Activated CD4-positive, CD25-positive, alpha-beta regulatory T cell treated with anti-CD3 and anti-CD28 coated beads, Interleukin-2, amount 50 U/mL, for 16 hours (primary cell): Measurements from ENCODE around the gene GUK1.

Source experiments
- DNase-seq: peaks from one replicate; pipeline ENCODE4 v3.0.0-alpha.2; 2020; ENCODE audit warnings: low read depth, low spot score

The GUK1 gene

GRCh38 chr1:228149406-228150119, 9.5 kb downstream of the GUK1 start, which contains the start of gene GJC2:
GJC2 (plus strand) TSS chr1:228149930; CDS start chr1:228157759, 7,829 bp downstream.
- DNase-seq, result no peak

- no peak for DNase-seq
Observed at GRCh38 chr1:228150120-228150460, 10.0 kb downstream of the GUK1 start.

GRCh38 chr1:228150461-228151179, 10.5 kb downstream of the GUK1 start:
- DNase-seq, result no peak

- no peak for DNase-seq
Observed at GRCh38 chr1:228151180-228151925, 11.3 kb downstream of the GUK1 start.

GRCh38 chr1:228152097-228152917, 12.2 kb downstream of the GUK1 start:
- DNase-seq, result no peak

- DNase-seq, result no peak
Observed at GRCh38 chr1:228152918-228153258, 12.8 kb downstream of the GUK1 start.

- DNase-seq, result no peak
Observed at GRCh38 chr1:228154021-228154669, 14.1 kb downstream of the GUK1 start.

- no peak for DNase-seq
Observed at GRCh38 chr1:228154670-228155571, 14.8 kb downstream of the GUK1 start.

GRCh38 chr1:228155596-228156514, 15.8 kb downstream of the GUK1 start:
- DNase-seq, result no peak

- DNase-seq, result no peak
Observed at GRCh38 chr1:228156515-228156881, 16.4 kb downstream of the GUK1 start.

- no peak for DNase-seq
Observed at GRCh38 chr1:228156941-228157728, 17.1 kb downstream of the GUK1 start.

- no peak for DNase-seq
Observed at GRCh38 chr1:228157729-228158126, 17.6 kb downstream of the GUK1 start.

GRCh38 chr1:228158151-228159007, 18.3 kb downstream of the GUK1 start:
- no peak for DNase-seq

- DNase-seq, result no peak
Observed at GRCh38 chr1:228159008-228159665, 19.1 kb downstream of the GUK1 start.

GRCh38 chr1:228160201-228160761, 20.2 kb downstream of the GUK1 start:
- no peak for DNase-seq

- no peak for DNase-seq
Observed at GRCh38 chr1:228161362-228161761, 21.3 kb downstream of the GUK1 start.

GRCh38 chr1:228161866-228162265, 21.8 kb downstream of the GUK1 start:
- no peak for DNase-seq
